Measurements from ENCODE around the gene ARAP2.

ARAP2 gene

GRCh38 chr4:36244257-36245082 is at the start of gene ARAP2:
TSS of gene ARAP2 (minus strand) at chr4:36244514. CDS start at chr4:36229486, 15,028 bp downstream.
- DNase-seq: peak; percentile 10

- DNase-seq: no peak
These were observed 48.4 kb upstream of the ARAP2 start for GRCh38 chr4:36292556-36293188.

- DNase-seq: no peak
These were observed 46.3 kb upstream of the ARAP2 start for GRCh38 chr4:36290641-36291040.

GRCh38 chr4:36288731-36289426 is 44.6 kb upstream of the ARAP2 start:
- DNase-seq: no peak

- no peak for DNase-seq
These were observed 42.2 kb upstream of the ARAP2 start for GRCh38 chr4:36286481-36286871.

GRCh38 chr4:36285784-36286480 is 41.6 kb upstream of the ARAP2 start:
- DNase-seq: no peak

- DNase-seq: no peak
These were observed 39.7 kb upstream of the ARAP2 start for GRCh38 chr4:36283912-36284465.

GRCh38 chr4:36282503-36283030 is 38.3 kb upstream of the ARAP2 start:
- no peak for DNase-seq

- DNase-seq: no peak
These were observed 37.2 kb upstream of the ARAP2 start, which contains the start of gene DTHD1 for GRCh38 chr4:36281384-36282106. TSS of gene DTHD1 (plus strand) at chr4:36281616. CDS start at chr4:36281759, 143 bp downstream.

GRCh38 chr4:36280555-36280954 is 36.2 kb upstream of the ARAP2 start:
- DNase-seq: no peak

- DNase-seq: no peak
These were observed 34.5 kb upstream of the ARAP2 start for GRCh38 chr4:36278789-36279188.

GRCh38 chr4:36277533-36277932 is 33.2 kb upstream of the ARAP2 start:
- DNase-seq: no peak

GRCh38 chr4:36274158-36274557 is 29.8 kb upstream of the ARAP2 start:
- no peak for DNase-seq

- DNase-seq: no peak
These were observed 29.0 kb upstream of the ARAP2 start for GRCh38 chr4:36273276-36273675.

GRCh38 chr4:36269533-36270173 is 25.3 kb upstream of the ARAP2 start:
- DNase-seq: no peak

- no peak for DNase-seq
These were observed 24.8 kb upstream of the ARAP2 start for GRCh38 chr4:36269101-36269500.

- DNase-seq: no peak
These were observed 23.4 kb upstream of the ARAP2 start for GRCh38 chr4:36267486-36268268.

- no peak for DNase-seq
These were observed 20.0 kb upstream of the ARAP2 start for GRCh38 chr4:36264207-36264826.

GRCh38 chr4:36260731-36261130 is 16.4 kb upstream of the ARAP2 start:
- no peak for DNase-seq

GRCh38 chr4:36256398-36256891 is 12.1 kb upstream of the ARAP2 start:
- DNase-seq: no peak

Measured in cortex of kidney (tissue), 1 donor.